GM12878 (cell line): ENCODE results near the gene CASTOR1. TPM values are rescaled to one million over a fixed set of nuclear protein-coding genes. Genes with fewer than 3 reads are reported as not detected.

Experiments used
- BCL11A ChIP-seq: IDR thresholded peaks from 2 replicates; pipeline ENCODE4 v1.6.1; 2011; ENCODE audit warnings: low read depth, low read length
- EED ChIP-seq: sonication (generic); IDR thresholded peaks from 2 replicates; pipeline ENCODE4 v1.6.1; 2016; ENCODE audit warnings: antibody characterized with exemption, low read depth
- EP300 ChIP-seq, 2 experiments: fragments of 150-350 bp in 1 of 2; IDR thresholded peaks; 2 replicates each; pipeline ENCODE4 v1.6.1; 2011 to 2012; ENCODE audit warnings: low read depth in 2 of 2, low read length in 2 of 2, borderline replicate concordance in 1 of 2, improper control_type of control experiment in 1 of 2, inconsistent platforms in 1 of 2; ENCODE audit not compliant: control insufficient read depth in 1 of 2
- HDAC2 ChIP-seq: fragments of 200-600 bp; sonication (generic); IDR thresholded peaks from 2 replicates; pipeline ENCODE4 v1.6.1; 2017
- RFX5 ChIP-seq: IDR thresholded peaks from 2 replicates; pipeline ENCODE4 v1.6.1; 2011; ENCODE audit warnings: low read depth, low read length, improper control_type of control experiment
- RUNX3 ChIP-seq: IDR thresholded peaks from 2 replicates; pipeline ENCODE4 v1.6.1; 2012; ENCODE audit warnings: low read length, inconsistent platforms
- STAT1 ChIP-seq: fragments of 450-650 bp; conservative IDR thresholded peaks from 2 replicates; pipeline ENCODE4 v1.6.1; 2014; ENCODE audit warnings: antibody characterized with exemption, mild to moderate bottlenecking
- STAT3 ChIP-seq: IDR thresholded peaks from 2 replicates; pipeline ENCODE4 v1.6.1; 2011; ENCODE audit warnings: low read depth, low read length, improper control_type of control experiment
- TBL1XR1 ChIP-seq: IDR thresholded peaks from 2 replicates; pipeline ENCODE4 v1.6.1; 2012; ENCODE audit warnings: low read depth, low read length, improper control_type of control experiment
- ZNF217 ChIP-seq: fragments of 450-650 bp; IDR thresholded peaks from 2 replicates; pipeline ENCODE4 v1.6.1; 2017; ENCODE audit warnings: antibody characterized with exemption, mild to moderate bottlenecking
- polyA plus RNA-seq, 11 experiments: library from polyadenylated mRNA; depleted of rRNA in 4 of 11; unstranded in 6 of 11; stranded (reverse) in 5 of 11; fragments of >200 nt; fragmentation: Nextera tagmentation in 4 of 11; fragmentation: Illumina TruSeq in 1 of 11; extraction: Ambion mirVana in 4 of 11; extraction: Trizol in 1 of 11; gene quantifications; 1 replicate in 1 of 11; 2 replicates in 10 of 11; pipeline versions ENCODE4 v1.2.1 to v1.2.3, GENCODE V29; 2011 to 2016; ENCODE audit warnings: inconsistent platforms in 2 of 11, missing spikeins in 2 of 11, low read depth in 1 of 11
- total RNA-seq, 4 experiments: library from RNA; depleted of rRNA in 3 of 4; stranded (reverse); fragments of >200 nt in 3 of 4; fragmentation: Illumina TruSeq in 1 of 4; extraction: Trizol in 1 of 4; gene quantifications; 2 replicates each; pipeline versions ENCODE4 v1.2.1 to v1.2.3, GENCODE V29; 2013 to 2021
- TF ChIP-seq, protein P1 (sequence below): fragments of 450-650 bp; IDR thresholded peaks from 2 replicates; pipeline ENCODE4 v1.6.1; 2016; ENCODE audit warnings: mild to moderate bottlenecking
- TF ChIP-seq, protein P2 (sequence below): IDR thresholded peaks from 2 replicates; pipeline ENCODE4 v1.6.1; 2012; ENCODE audit warnings: low read length, inconsistent platforms
- TF ChIP-seq, protein P3 (sequence below): fragments of 450-650 bp; formaldehyde crosslinking; IDR thresholded peaks from 2 replicates; pipeline ENCODE4 v1.4.0; 2022; ENCODE audit warnings: mild to moderate bottlenecking, moderate library complexity
- TF ChIP-seq, protein P4 (sequence below): IDR thresholded peaks from 2 replicates; pipeline ENCODE4 v1.6.1; 2012; ENCODE audit warnings: low read depth, low read length, improper control_type of control experiment
- TF ChIP-seq, protein P5 (sequence below): fragments of 450-650 bp; IDR thresholded peaks from 2 replicates; pipeline ENCODE4 v1.6.1; 2017; ENCODE audit warnings: mild to moderate bottlenecking, moderate library complexity

The CASTOR1 gene
- total and polyA plus RNA-seq, 10 of the 15 experiments (the other 5 are each of a cell fraction or from before 2014, with no cell fraction given), result 0.31 to 9.1 (median 3.3) TPM

DNA sequence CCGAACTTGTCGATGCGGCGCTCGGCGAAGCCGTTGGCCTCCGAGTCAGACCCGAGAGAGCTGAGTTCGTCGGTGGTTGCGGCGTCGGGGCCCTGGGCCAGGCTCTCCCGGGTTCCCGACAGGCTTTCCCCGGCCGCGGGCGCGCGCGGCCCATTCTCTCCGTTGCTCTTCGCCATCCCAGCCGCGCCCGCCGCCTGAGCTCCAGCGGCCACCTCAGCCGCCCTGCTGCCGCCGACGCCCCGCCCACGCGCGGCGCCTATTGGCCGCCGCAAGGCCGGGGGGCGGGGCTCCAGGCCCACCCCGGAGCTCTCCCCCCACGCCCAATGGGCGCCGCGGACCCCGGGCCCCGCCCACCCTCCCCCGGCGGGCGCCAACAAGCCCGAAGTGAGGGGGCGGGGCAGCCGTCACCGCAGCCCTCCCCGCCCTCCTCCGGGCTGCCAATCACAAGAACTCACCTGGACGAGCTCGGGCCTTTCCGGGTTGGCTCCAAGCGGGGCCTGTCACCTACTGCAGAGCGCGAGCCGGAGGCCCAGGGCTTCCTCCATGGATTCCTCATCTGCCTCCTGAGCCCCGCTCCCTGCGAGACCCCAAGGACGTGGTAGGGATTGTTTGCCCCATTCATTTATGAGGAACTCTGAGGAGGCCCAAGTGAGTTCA lies 37.5 kb upstream of the CASTOR1 start, which contains the start of gene TBC1D10A (continued):
- TF ChIP-seq HDAC2 (no peak), STAT1 (no peak), STAT3 (no peak), EP300 (IDR thresholded peaks at IDR 0.05; ENCODE audit: borderline replicate concordance in 1 of 2, control insufficient read depth in 1 of 2, low read depth in 2 of 2, low read length in 2 of 2) (no peak), BCL11A (no peak), EED (no peak; the same call in 1 of the 2 replicates), RUNX3 (peak; percentile 28; the same call in 1 of the 2 replicates), RFX5 (no peak), TBL1XR1 (no peak), ZNF217 (no peak)
- TF ChIP-seq, protein P1, sequence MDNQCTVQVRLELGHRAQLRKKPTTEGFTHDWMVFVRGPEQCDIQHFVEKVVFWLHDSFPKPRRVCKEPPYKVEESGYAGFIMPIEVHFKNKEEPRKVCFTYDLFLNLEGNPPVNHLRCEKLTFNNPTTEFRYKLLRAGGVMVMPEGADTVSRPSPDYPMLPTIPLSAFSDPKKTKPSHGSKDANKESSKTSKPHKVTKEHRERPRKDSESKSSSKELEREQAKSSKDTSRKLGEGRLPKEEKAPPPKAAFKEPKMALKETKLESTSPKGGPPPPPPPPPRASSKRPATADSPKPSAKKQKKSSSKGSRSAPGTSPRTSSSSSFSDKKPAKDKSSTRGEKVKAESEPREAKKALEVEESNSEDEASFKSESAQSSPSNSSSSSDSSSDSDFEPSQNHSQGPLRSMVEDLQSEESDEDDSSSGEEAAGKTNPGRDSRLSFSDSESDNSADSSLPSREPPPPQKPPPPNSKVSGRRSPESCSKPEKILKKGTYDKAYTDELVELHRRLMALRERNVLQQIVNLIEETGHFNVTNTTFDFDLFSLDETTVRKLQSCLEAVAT, result no peak
- TF ChIP-seq, protein P2, sequence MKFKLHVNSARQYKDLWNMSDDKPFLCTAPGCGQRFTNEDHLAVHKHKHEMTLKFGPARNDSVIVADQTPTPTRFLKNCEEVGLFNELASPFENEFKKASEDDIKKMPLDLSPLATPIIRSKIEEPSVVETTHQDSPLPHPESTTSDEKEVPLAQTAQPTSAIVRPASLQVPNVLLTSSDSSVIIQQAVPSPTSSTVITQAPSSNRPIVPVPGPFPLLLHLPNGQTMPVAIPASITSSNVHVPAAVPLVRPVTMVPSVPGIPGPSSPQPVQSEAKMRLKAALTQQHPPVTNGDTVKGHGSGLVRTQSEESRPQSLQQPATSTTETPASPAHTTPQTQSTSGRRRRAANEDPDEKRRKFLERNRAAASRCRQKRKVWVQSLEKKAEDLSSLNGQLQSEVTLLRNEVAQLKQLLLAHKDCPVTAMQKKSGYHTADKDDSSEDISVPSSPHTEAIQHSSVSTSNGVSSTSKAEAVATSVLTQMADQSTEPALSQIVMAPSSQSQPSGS, result no peak
- TF ChIP-seq, protein P3, sequence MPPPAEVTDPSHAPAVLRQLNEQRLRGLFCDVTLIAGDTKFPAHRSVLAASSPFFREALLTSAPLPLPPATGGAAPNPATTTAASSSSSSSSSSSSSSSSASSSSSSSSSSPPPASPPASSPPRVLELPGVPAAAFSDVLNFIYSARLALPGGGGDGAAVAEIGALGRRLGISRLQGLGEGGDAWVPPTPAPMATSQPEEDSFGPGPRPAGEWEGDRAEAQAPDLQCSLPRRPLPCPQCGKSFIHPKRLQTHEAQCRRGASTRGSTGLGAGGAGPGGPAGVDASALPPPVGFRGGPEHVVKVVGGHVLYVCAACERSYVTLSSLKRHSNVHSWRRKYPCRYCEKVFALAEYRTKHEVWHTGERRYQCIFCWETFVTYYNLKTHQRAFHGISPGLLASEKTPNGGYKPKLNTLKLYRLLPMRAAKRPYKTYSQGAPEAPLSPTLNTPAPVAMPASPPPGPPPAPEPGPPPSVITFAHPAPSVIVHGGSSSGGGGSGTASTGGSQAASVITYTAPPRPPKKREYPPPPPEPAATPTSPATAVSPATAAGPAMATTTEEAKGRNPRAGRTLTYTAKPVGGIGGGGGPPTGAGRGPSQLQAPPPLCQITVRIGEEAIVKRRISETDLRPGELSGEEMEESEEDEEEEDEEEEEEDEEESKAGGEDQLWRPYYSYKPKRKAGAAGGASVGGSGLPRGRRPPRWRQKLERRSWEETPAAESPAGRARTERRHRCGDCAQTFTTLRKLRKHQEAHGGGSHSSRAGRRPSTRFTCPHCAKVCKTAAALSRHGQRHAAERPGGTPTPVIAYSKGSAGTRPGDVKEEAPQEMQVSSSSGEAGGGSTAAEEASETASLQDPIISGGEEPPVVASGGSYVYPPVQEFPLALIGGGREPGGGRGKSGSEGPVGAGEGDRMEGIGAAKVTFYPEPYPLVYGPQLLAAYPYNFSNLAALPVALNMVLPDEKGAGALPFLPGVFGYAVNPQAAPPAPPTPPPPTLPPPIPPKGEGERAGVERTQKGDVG, result no peak
- TF ChIP-seq, protein P4, sequence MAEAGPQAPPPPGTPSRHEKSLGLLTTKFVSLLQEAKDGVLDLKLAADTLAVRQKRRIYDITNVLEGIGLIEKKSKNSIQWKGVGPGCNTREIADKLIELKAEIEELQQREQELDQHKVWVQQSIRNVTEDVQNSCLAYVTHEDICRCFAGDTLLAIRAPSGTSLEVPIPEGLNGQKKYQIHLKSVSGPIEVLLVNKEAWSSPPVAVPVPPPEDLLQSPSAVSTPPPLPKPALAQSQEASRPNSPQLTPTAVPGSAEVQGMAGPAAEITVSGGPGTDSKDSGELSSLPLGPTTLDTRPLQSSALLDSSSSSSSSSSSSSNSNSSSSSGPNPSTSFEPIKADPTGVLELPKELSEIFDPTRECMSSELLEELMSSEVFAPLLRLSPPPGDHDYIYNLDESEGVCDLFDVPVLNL, result no peak
- TF ChIP-seq, protein P5, sequence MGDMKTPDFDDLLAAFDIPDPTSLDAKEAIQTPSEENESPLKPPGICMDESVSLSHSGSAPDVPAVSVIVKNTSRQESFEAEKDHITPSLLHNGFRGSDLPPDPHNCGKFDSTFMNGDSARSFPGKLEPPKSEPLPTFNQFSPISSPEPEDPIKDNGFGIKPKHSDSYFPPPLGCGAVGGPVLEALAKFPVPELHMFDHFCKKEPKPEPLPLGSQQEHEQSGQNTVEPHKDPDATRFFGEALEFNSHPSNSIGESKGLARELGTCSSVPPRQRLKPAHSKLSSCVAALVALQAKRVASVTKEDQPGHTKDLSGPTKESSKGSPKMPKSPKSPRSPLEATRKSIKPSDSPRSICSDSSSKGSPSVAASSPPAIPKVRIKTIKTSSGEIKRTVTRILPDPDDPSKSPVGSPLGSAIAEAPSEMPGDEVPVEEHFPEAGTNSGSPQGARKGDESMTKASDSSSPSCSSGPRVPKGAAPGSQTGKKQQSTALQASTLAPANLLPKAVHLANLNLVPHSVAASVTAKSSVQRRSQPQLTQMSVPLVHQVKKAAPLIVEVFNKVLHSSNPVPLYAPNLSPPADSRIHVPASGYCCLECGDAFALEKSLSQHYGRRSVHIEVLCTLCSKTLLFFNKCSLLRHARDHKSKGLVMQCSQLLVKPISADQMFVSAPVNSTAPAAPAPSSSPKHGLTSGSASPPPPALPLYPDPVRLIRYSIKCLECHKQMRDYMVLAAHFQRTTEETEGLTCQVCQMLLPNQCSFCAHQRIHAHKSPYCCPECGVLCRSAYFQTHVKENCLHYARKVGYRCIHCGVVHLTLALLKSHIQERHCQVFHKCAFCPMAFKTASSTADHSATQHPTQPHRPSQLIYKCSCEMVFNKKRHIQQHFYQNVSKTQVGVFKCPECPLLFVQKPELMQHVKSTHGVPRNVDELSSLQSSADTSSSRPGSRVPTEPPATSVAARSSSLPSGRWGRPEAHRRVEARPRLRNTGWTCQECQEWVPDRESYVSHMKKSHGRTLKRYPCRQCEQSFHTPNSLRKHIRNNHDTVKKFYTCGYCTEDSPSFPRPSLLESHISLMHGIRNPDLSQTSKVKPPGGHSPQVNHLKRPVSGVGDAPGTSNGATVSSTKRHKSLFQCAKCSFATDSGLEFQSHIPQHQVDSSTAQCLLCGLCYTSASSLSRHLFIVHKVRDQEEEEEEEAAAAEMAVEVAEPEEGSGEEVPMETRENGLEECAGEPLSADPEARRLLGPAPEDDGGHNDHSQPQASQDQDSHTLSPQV, result no peak
